Activated CD4-positive, alpha-beta T cell treated with anti-CD3 and anti-CD28 coated beads, Interleukin-2, amount 10 ng/mL, durations not matched to agents 7 days and 5 days (primary cell): ENCODE data around the gene THBS1. TPM values are rescaled to one million over a fixed set of nuclear protein-coding genes. Genes with fewer than 3 reads are reported as not detected.
A peak's percentile ranks its signal among the peaks of the same experiment; 100 is the strongest.

Experiments used
- CTCF ChIA-PET: fragments of 350-600 bp; sonication (Branson Sonifier 250); formaldehyde crosslinking; loops from one replicate; lab custom pipeline; 2021; ENCODE audit warnings: antibody characterized with exemption; lab: Charles Lee
- POLR2A ChIA-PET: fragments of 350-600 bp; sonication (Branson Sonifier 250); formaldehyde crosslinking; loops from one replicate; lab custom pipeline; 2021; ENCODE audit warnings: antibody characterized with exemption; lab: Charles Lee
- DNase-seq: peaks from one replicate; pipeline ENCODE4 v3.0.0-alpha.2; 2020
- H3K27ac Mint-ChIP-seq: one replicate; pipeline ENCODE4 v1.8.0; 2021; ENCODE audit warnings: mild to moderate bottlenecking, moderate library complexity, mixed read lengths
- H3K27me3 Mint-ChIP-seq: one replicate; pipeline ENCODE4 v1.8.0; 2021; ENCODE audit warnings: mixed read lengths
- H3K36me3 Mint-ChIP-seq: one replicate; pipeline ENCODE4 v1.8.0; 2021; ENCODE audit warnings: low read depth, mixed read lengths
- H3K4me1 Mint-ChIP-seq: one replicate; pipeline ENCODE4 v1.8.0; 2021; ENCODE audit warnings: mixed read lengths
- H3K4me3 Mint-ChIP-seq: one replicate; pipeline ENCODE4 v1.8.0; 2021; ENCODE audit warnings: mild to moderate bottlenecking, moderate library complexity, mixed read lengths
- H3K9me3 Mint-ChIP-seq: one replicate; pipeline ENCODE4 v1.8.0; 2021; ENCODE audit warnings: mixed read lengths
- total RNA-seq, 2 experiments: library from RNA; stranded (reverse); gene quantifications; one replicate each; pipeline ENCODE4 v1.2.3, GENCODE V29; 2021

THBS1 gene
- total RNA-seq, 2 experiments from 2014 or later = 0.40 to 1.1 TPM

DNA sequence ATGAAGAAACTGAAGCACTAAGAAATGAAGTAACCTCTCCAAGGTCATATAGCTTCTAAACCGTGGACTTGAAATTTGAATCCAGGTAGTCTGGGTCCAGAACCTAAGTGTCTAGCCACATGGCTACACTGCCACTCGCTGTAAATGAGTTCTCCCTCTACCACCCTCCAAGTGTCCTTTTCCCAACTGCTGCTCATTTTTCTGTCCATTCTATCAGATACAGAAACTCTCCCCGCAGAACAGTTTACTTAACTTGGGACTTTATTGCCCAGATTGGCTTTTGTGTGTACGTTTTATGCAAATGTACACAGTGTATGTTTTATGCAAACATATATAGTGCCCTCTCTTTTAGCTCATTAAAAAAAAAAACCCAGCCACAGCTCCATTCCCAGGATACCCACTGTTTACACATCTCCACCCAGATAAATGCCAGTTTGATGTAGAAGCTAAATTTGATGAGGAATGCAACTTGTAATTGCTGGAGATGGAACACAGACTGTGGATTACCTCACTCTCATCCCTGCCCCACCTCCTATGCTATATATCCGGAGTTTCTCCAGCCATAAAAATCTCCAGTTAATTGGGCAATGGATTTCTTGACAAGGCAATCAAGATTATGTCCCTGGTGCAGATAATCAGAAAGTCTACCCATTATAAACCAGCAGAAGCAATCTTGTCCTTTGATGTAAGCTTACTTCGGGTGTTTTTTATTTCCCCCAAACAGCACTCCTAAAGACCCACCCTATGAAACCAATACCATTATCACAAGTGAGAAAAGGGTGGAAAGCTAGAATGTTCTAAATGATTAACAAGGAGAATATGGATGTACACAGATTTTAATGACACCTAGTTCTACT, 42.0 kb downstream of the THBS1 start:
- CTCF ChIA-PET = interaction anchor here (0.9 to 2.3 kb wide), 6 partner anchors 12 to 134 kb away, joined by 4 to 7 read pairs (median 4); partner anchors contain the start of gene THBS1
- peaks cover 59% of the 10 kb centered on the region for H3K4me1 Mint-ChIP-seq
- POLR2A ChIA-PET = no interaction called here
- peak overlapping the region; percentile 99 for H3K27ac Mint-ChIP-seq
- H3K9me3 Mint-ChIP-seq = peaks cover 31% of the 10 kb centered on the region
- peaks cover 45% of the 10 kb centered on the region for H3K36me3 Mint-ChIP-seq
- peak overlapping the region; percentile 1 for H3K4me3 Mint-ChIP-seq
- peaks cover 12% of the 10 kb centered on the region for H3K27me3 Mint-ChIP-seq
- no peak for DNase-seq

DNA sequence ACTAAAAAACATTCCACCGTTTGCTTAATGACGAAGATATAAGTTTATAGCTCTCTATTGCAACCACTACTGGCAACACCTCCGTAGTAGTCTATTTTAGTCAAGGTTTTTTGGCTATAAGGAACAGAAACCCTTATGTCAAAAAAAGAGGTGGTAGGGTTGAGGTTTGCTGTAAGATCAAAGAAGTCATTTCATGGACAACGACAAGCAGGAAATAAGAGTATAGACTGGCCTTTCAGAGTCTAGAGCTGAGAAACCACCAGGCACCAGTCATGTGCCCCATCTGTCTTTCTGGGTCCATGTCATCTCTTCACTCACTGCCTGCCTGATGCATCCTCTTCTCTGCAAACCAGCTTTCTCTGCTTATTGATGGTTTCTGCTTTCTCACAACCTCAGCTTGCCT, 42.7 kb downstream of the THBS1 start:
- ChIA-PET CTCF (interaction anchor here (0.8 to 2.3 kb wide), 6 partner anchors 12 to 134 kb away, joined by 3 to 7 read pairs (median 4); partner anchors contain the start of gene THBS1), POLR2A (no interaction called here)
- Mint-ChIP-seq H3K4me3 (peak overlapping the region; percentile 1), H3K4me1 (peaks cover 66% of the 10 kb centered on the region), H3K27ac (peak overlapping the region; percentile 99), H3K36me3 (peaks cover 48% of the 10 kb centered on the region), H3K27me3 (peaks cover 8% of the 10 kb centered on the region), H3K9me3 (peaks cover 32% of the 10 kb centered on the region)
- peak; percentile 66 for DNase-seq

DNA sequence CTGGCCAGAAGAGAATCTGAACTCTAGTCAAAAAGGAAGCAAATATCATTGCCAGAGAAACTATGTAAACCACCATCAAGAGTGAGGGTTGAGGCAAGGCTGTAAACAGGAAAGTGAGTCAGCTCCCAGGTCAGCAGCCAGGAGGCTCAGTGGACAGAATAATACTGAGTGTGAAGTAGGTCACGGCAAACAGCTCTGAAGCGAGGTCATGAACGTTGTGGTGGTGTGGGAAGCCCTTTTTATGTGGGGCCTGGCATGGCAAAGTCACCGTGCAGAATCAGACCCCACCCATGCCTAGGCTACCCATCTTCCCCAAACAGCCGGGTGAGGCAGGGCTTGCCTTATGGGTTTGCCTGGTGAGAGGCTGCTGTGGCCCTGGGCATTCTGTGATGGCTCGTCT, 43.9 kb downstream of the THBS1 start:
- ChIA-PET CTCF (interaction anchor here (0.7 to 2.7 kb wide), 8 partner anchors 10 to 939 kb away, joined by 3 to 16 read pairs (median 4); no protein-coding TSS in a partner anchor), POLR2A (no interaction called here)
- H3K36me3 Mint-ChIP-seq = peaks cover 52% of the 10 kb centered on the region
- peaks cover 78% of the 10 kb centered on the region for H3K4me1 Mint-ChIP-seq
- H3K9me3 Mint-ChIP-seq = peaks cover 32% of the 10 kb centered on the region
- H3K27me3 Mint-ChIP-seq = peaks cover 2% of the 10 kb centered on the region
- H3K27ac Mint-ChIP-seq = peak overlapping the region; percentile 99
- peak; percentile 75 for DNase-seq
- peak overlapping the region; percentile 63 for H3K4me3 Mint-ChIP-seq

DNA sequence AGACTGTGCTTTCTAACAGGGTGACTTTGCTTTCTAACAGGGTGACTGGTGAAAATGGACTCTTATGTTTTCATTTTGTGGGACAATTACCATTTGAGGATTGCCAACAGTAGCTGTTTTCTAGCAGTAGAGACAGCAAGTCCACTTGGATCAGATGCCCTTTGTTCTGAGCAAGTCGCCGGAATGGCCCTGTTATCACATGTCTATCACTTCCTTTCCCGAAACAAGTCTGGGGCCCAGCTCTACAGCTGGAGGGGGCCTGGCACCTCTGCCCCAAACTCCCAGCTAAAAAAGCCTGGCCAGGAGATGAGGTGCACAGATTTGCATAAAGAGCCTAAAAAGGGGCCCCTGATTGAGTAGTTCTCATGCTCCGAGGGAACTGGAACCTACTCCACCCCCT, 44.6 kb downstream of the THBS1 start:
- H3K27ac Mint-ChIP-seq = peak overlapping the region; percentile 99
- H3K4me3 Mint-ChIP-seq = peak overlapping the region; percentile 63
- H3K36me3 Mint-ChIP-seq = peaks cover 56% of the 10 kb centered on the region
- peaks cover 34% of the 10 kb centered on the region for H3K9me3 Mint-ChIP-seq
- DNase-seq = no peak
- CTCF ChIA-PET = interaction anchor here (0.9 to 2.7 kb wide), 6 partner anchors 9 to 939 kb away, joined by 3 to 16 read pairs (median 4); no protein-coding TSS in a partner anchor
- no peaks in the 10 kb centered on the region for H3K27me3 Mint-ChIP-seq
- H3K4me1 Mint-ChIP-seq = peaks cover 85% of the 10 kb centered on the region
- POLR2A ChIA-PET = no interaction called here

DNA sequence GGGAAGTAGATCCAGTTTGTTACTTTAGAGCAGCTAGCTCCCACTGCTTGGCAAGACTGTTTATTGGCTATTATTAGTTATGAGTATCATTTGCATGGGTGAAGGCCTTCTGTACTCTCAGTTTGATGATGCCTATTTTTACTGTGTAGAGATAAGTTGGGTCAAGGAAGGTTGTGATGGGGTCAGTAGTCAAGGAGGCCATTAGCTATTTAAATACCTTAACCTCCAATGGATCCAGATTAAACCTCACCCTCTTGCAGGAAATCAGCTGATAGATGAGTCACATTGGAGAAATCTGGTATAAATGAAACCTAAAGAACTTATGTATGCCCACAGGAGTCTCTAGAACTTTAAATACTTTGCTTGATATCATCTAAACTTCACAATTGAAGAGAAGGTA, 45.0 kb downstream of the THBS1 start:
- Mint-ChIP-seq H3K9me3 (peaks cover 35% of the 10 kb centered on the region), H3K27me3 (no peaks in the 10 kb centered on the region), H3K27ac (peak overlapping the region; percentile 99), H3K36me3 (peaks cover 59% of the 10 kb centered on the region), H3K4me3 (no peak overlapping the region), H3K4me1 (peaks cover 89% of the 10 kb centered on the region)
- DNase-seq = no peak
- POLR2A ChIA-PET = no interaction called here
- CTCF ChIA-PET = interaction anchor here (1.0 to 2.7 kb wide), 5 partner anchors 9 to 46 kb away, joined by 3 to 16 read pairs (median 4); no protein-coding TSS in a partner anchor

DNA sequence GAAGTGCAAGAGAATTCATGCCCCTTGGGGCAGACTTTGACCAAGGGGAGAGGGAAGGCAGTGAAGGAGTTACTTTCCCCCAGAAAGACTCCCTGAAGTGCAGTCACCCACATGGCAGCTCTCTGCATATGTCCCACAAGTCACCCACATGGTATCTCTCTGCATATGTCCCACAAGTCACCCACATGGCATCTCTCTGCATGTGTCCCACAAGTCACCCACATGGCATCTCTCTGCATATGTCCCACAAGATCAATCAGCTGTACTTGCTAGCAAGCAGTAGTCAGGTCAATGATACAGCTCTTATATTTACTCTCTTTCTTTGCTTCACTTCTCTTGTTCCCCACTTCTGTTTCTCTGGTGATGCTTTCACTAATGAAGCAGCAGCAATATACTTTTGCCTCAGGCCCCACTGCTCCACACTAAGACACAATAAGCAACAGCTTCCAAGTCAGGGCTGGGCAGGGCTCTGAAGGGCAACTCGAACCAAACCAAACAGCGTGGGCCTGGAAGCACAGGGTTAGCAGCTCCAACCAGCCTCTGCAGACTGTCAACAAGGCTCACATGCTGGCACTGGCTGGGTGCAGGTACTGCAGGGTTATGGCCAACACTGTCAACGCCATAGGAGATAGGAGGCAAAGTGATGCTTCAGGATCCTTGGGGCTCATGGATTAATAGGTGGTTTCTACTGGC, 46.7 kb downstream of the THBS1 start:
- Mint-ChIP-seq H3K27ac (peak overlapping the region; percentile 99), H3K4me3 (no peak overlapping the region), H3K27me3 (no peaks in the 10 kb centered on the region), H3K9me3 (peaks cover 35% of the 10 kb centered on the region), H3K36me3 (peaks cover 57% of the 10 kb centered on the region), H3K4me1 (peaks cover 88% of the 10 kb centered on the region)
- POLR2A ChIA-PET = interaction anchor here (0.6 kb wide), 1 partner anchor 21 kb away, joined by 3 read pairs; no protein-coding TSS in a partner anchor
- CTCF ChIA-PET = interaction anchor here (1.1 to 2.4 kb wide), 4 partner anchors 10 to 48 kb away, joined by 3 to 5 read pairs (median 3); no protein-coding TSS in a partner anchor
- no peak for DNase-seq

DNA sequence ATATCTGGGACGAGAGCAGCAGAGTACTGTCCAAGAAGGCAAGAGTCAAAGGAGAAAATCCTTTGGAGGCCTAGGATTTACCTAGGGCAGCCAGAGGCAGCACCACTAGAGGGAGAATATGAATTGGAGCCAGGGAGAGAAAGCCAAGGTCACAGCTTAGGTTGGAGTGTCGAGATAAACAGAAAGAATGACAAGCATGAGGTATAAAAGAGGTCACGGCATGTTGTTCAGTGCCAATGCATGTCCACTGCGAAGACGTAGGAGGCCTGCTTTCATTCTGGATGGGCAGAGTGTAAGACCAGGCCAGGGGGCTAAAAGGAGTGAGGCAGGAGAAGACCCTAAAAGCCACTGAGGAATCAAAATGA, 47.2 kb downstream of the THBS1 start:
- CTCF ChIA-PET = interaction anchor here (1.1 to 2.4 kb wide), 4 partner anchors 9 to 22 kb away, joined by 3 to 5 read pairs (median 4); no protein-coding TSS in a partner anchor
- no peak for DNase-seq
- no peaks in the 10 kb centered on the region for H3K27me3 Mint-ChIP-seq
- H3K9me3 Mint-ChIP-seq = peaks cover 30% of the 10 kb centered on the region
- H3K4me3 Mint-ChIP-seq = no peak overlapping the region
- peak overlapping the region; percentile 99 for H3K27ac Mint-ChIP-seq
- H3K4me1 Mint-ChIP-seq = peaks cover 82% of the 10 kb centered on the region
- POLR2A ChIA-PET = no interaction called here
- H3K36me3 Mint-ChIP-seq = peaks cover 52% of the 10 kb centered on the region

DNA sequence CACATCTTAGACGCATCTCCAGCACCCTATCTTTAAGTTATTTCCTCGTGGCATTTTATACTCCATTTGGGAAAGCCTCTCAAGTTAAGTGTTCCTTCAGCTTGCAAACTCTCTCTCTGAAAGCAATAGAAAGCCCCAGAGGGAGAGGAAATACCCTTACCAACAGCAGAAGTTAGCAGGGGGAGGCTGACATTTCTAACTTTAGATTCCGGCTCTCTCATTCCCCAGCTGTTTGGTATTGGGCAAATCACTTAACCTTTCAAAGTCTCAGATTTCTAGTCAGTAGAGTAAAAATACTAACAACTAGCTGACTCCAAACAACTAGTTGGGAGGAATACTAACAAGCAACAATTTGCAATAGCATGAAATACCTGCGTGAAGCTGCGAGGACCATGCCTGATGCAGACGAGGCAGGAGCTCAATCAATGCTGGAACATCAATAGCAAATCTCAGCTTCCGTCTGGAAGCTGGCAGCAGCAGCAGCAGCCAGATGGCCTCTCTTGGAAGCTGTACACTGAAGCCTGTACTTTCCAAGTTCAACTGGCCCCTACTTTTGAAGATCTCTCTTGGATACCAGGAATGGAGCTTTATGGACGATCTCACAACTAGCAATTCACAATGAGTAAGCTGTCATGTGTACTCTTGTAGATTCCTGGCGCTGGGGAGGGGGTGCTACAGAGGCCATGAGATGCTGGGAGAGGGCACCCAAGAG, 47.8 kb downstream of the THBS1 start:
- Mint-ChIP-seq H3K4me1 (peaks cover 77% of the 10 kb centered on the region), H3K9me3 (peaks cover 28% of the 10 kb centered on the region), H3K27ac (peak overlapping the region; percentile 91), H3K4me3 (no peak overlapping the region), H3K36me3 (peaks cover 50% of the 10 kb centered on the region), H3K27me3 (no peaks in the 10 kb centered on the region)
- DNase-seq = no peak
- CTCF ChIA-PET = interaction anchor here (1.4 to 2.4 kb wide), 3 partner anchors 9 to 929 kb away, joined by 4 to 5 read pairs (median 5); no protein-coding TSS in a partner anchor
- POLR2A ChIA-PET = interaction anchor here (0.6 kb wide), 1 partner anchor 42 kb away, joined by 4 read pairs; no protein-coding TSS in a partner anchor

DNA sequence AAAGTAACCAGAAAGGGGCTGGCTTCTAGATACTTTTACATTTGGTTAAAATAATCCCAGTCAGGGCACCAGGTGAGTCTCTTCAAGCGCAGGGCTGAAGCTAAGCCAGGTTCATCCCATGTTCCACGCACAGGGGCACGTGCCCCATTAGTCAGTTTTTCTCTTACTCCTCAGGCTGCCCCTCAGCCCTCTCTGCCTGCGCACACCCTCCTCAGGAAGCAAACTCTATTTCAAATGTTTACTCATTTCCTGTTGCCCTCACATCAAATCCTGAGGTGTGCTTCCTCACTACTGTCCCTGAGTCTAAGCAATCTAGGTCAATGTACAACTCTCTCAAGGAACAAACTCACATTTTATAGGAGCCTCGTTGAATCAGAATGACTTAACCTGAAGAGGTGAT, 48.5 kb downstream of the THBS1 start:
- CTCF ChIA-PET = interaction anchor here (0.8 to 2.4 kb wide), 5 partner anchors 8 to 930 kb away, joined by 3 to 5 read pairs (median 4); no protein-coding TSS in a partner anchor
- POLR2A ChIA-PET = no interaction called here
- Mint-ChIP-seq H3K4me3 (no peak overlapping the region), H3K9me3 (peaks cover 28% of the 10 kb centered on the region), H3K36me3 (peaks cover 50% of the 10 kb centered on the region), H3K4me1 (peaks cover 70% of the 10 kb centered on the region), H3K27ac (peak overlapping the region; percentile 91), H3K27me3 (no peaks in the 10 kb centered on the region)
- DNase-seq = peak; percentile 58

DNA sequence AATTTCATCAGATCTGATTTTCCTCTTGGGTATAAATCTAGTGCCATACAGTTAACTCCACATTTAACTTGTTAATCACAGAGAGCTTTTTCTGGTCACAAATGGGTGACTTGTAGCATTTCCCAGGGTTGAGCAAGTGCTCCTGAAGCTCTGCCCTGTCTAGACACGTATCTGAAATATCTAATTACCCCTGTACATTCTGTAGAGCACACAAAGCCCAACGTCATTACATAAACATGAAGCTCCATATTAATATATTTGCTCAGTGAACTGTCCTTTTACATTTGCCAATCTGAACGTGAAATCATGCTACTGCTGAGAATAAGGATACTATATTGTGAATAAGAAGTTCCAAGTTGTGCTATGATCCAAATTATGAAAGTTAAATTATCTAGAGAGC, 49.0 kb downstream of the THBS1 start:
- POLR2A ChIA-PET = no interaction called here
- Mint-ChIP-seq H3K9me3 (peaks cover 28% of the 10 kb centered on the region), H3K4me3 (no peak overlapping the region), H3K4me1 (peaks cover 65% of the 10 kb centered on the region), H3K27ac (peak overlapping the region; percentile 91), H3K27me3 (no peaks in the 10 kb centered on the region), H3K36me3 (peaks cover 49% of the 10 kb centered on the region)
- CTCF ChIA-PET = interaction anchor here (0.8 to 2.4 kb wide), 5 partner anchors 7 to 930 kb away, joined by 3 to 5 read pairs (median 4); no protein-coding TSS in a partner anchor
- DNase-seq = no peak

DNA sequence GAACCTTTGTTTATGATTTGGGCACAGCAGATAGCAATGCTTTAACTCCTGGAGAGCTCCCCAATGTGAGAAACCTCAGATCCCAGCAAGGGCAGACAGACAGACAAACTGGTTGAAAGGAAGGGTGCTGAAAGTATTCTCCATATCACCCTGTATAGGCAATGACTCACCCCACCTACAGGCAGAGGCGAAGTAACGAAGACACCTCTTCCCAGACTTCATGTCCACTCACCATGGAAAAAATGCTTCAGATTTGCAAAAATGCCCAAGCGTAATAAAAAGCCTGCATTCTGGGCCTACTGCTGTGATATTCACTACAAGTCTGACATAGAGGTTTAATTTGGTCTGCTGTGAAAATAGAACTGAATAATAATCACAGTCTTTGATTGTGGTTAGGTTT, 50.5 kb downstream of the THBS1 start:
- DNase-seq = no peak
- Mint-ChIP-seq H3K27ac (peak overlapping the region; percentile 91), H3K27me3 (peaks cover 9% of the 10 kb centered on the region), H3K9me3 (peaks cover 26% of the 10 kb centered on the region), H3K36me3 (peaks cover 38% of the 10 kb centered on the region), H3K4me1 (peaks cover 50% of the 10 kb centered on the region), H3K4me3 (no peak overlapping the region)
- ChIA-PET CTCF (interaction anchor here (0.5 to 0.6 kb wide), 2 partner anchors 26 to 1798 kb away, joined by 3 read pairs; no protein-coding TSS in a partner anchor), POLR2A (no interaction called here)

DNA sequence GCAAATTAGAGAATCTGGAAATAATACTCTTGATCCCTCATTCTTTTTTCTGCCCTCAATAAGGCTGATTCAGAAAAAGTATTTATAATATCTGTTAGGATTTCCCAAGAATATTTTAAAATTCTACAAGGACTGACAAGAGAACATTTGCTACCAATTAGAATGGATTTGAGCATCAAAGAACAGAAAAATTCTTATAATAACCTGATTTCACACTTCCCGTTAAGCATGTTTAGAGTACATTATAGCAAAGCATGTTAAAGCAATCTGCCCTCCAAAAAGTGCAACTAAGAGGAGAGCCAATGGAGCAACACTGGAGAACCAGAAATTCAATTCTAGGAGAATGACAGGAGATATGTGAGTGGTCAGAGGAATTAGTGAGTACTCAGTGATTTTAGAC, 57.2 kb downstream of the THBS1 start:
- ChIA-PET POLR2A (no interaction called here), CTCF (interaction anchor here (1.4 kb wide), 1 partner anchor 9 kb away, joined by 5 read pairs; no protein-coding TSS in a partner anchor)
- no peak overlapping the region for H3K27ac Mint-ChIP-seq
- H3K36me3 Mint-ChIP-seq = peaks cover 3% of the 10 kb centered on the region
- no peak for DNase-seq
- peaks cover 28% of the 10 kb centered on the region for H3K27me3 Mint-ChIP-seq
- H3K4me3 Mint-ChIP-seq = no peak overlapping the region
- peaks cover 11% of the 10 kb centered on the region for H3K4me1 Mint-ChIP-seq
- H3K9me3 Mint-ChIP-seq = peaks cover 5% of the 10 kb centered on the region
